Measurements from ENCODE around the gene CYB561. TPM values are rescaled to one million over a fixed set of nuclear protein-coding genes. Genes with fewer than 3 reads are reported as not detected.
A peak's percentile ranks its signal among the peaks of the same experiment; 100 is the strongest.

Gene CYB561
- total RNA-seq, 1 donor from 2014 or later = 49.9 TPM

DNA sequence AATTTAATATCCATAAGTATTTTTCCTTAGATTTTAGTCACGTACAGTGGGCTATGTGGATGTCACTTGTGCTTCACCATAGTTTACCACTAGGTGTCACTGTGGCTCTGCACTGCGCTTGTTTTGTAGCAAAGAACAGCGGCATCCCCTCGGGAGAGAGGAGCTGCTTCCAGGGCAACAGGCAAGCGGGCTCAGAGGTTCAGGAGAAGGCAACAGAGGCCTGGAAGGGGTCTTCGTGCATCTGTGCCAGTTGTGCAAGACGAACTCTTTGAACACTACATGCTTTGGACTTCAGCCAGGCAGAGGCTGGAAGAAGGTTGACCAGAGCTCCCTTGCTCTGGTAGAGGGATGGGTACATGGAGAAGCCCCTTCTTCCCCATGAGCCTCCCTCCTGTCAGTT lies 20.6 kb downstream of the CYB561 start:
- no peaks in the 10 kb centered on the region for H3K27me3 ChIP-seq (ENCODE audit: low read depth)
- TF ChIP-seq, protein P1, sequence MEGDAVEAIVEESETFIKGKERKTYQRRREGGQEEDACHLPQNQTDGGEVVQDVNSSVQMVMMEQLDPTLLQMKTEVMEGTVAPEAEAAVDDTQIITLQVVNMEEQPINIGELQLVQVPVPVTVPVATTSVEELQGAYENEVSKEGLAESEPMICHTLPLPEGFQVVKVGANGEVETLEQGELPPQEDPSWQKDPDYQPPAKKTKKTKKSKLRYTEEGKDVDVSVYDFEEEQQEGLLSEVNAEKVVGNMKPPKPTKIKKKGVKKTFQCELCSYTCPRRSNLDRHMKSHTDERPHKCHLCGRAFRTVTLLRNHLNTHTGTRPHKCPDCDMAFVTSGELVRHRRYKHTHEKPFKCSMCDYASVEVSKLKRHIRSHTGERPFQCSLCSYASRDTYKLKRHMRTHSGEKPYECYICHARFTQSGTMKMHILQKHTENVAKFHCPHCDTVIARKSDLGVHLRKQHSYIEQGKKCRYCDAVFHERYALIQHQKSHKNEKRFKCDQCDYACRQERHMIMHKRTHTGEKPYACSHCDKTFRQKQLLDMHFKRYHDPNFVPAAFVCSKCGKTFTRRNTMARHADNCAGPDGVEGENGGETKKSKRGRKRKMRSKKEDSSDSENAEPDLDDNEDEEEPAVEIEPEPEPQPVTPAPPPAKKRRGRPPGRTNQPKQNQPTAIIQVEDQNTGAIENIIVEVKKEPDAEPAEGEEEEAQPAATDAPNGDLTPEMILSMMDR (IDR thresholded peaks at IDR 0.05) = peak; percentile 95
- no peaks in the 10 kb centered on the region for H3K9me3 ChIP-seq
- H3K4me3 ChIP-seq = no peak overlapping the region
- H3K36me3 ChIP-seq = peaks cover 22% of the 10 kb centered on the region
- peak; percentile 87 to 88 for ATAC-seq
- peak; percentile 68 for DNase-seq
- H3K27ac ChIP-seq = no peak overlapping the region
- peaks cover 29% of the 10 kb centered on the region for H3K4me1 ChIP-seq
- intact Hi-C loops (cut with DNase I) = loop anchor here (10.0 kb wide), 1 partner anchor 189 kb away; no protein-coding TSS in a partner anchor

DNA sequence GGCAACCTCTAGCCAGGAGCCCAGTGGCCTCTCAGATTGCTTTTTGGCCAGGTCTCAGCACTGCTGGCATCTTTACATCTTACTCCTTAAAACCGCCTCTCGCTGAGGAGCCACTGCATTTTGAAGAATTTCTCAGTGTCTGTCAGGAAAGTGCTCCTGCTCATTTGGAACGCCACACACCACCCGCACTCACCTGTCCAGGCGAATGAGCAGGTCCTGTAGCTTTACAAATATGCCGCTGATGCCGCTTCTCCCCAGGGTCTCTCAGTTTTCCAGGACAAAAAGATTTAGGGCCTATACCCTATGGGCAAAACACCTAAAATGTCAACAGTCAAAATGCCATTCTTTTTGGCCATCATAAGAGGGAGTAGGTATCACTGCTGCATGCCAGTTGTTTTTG lies 22.1 kb downstream of the CYB561 start:
- Histone ChIP-seq H3K4me3 (no peak overlapping the region), H3K27ac (peak overlapping the region; percentile 63), H3K4me1 (peaks cover 29% of the 10 kb centered on the region), H3K9me3 (no peaks in the 10 kb centered on the region), H3K36me3 (peaks cover 35% of the 10 kb centered on the region), H3K27me3 (ENCODE audit: low read depth) (no peaks in the 10 kb centered on the region)
- DNase-seq (no peak), ATAC-seq (no peak)
- TF ChIP-seq, protein P1 (IDR thresholded peaks at IDR 0.05) = no peak
- intact Hi-C loops (cut with DNase I) = loop anchor here (10.0 kb wide), 1 partner anchor 191 kb away; no protein-coding TSS in a partner anchor

DNA sequence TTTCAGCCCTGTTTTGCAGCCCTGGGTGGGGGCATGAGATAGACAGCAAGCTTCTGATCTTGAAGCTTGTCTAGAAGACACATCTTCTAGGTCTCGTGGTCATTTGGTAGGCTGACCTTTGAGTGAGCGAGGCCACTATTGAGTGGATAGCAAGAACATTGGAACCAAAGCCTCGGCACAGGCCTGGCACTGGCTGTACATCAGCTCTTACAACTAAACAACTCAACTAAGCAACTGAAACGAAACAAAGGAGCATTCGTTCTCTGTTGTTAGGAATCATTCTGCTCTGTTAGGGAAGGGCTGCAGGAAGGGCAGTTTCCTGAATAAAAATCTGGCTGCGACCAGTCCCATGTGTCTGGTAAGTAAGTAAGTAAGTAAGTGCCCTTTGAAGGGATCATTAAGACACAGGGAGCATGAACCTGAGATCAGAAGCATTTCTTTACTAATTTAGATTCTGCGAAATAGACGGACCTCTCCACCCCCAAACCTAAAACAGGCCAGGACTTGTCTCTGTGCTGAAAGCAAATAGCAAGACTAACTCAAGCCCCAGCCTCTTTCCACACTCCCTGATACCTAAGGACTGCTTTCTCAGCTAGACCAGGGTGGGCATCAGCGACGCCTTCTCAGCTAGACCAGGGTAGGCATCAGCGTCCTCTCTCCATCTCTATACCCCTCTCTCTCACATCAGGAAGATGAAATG lies 22.7 kb downstream of the CYB561 start:
- Histone ChIP-seq H3K9me3 (no peaks in the 10 kb centered on the region), H3K4me3 (no peak overlapping the region), H3K27me3 (ENCODE audit: low read depth) (no peaks in the 10 kb centered on the region), H3K27ac (peak overlapping the region; percentile 63), H3K36me3 (peaks cover 41% of the 10 kb centered on the region), H3K4me1 (peaks cover 26% of the 10 kb centered on the region)
- TF ChIP-seq, protein P1 (IDR thresholded peaks at IDR 0.05) = no peak
- no peak for ATAC-seq
- intact Hi-C loops (cut with DNase I) = loop anchor here (10.0 kb wide), 1 partner anchor 191 kb away; no protein-coding TSS in a partner anchor
- no peak for DNase-seq

DNA sequence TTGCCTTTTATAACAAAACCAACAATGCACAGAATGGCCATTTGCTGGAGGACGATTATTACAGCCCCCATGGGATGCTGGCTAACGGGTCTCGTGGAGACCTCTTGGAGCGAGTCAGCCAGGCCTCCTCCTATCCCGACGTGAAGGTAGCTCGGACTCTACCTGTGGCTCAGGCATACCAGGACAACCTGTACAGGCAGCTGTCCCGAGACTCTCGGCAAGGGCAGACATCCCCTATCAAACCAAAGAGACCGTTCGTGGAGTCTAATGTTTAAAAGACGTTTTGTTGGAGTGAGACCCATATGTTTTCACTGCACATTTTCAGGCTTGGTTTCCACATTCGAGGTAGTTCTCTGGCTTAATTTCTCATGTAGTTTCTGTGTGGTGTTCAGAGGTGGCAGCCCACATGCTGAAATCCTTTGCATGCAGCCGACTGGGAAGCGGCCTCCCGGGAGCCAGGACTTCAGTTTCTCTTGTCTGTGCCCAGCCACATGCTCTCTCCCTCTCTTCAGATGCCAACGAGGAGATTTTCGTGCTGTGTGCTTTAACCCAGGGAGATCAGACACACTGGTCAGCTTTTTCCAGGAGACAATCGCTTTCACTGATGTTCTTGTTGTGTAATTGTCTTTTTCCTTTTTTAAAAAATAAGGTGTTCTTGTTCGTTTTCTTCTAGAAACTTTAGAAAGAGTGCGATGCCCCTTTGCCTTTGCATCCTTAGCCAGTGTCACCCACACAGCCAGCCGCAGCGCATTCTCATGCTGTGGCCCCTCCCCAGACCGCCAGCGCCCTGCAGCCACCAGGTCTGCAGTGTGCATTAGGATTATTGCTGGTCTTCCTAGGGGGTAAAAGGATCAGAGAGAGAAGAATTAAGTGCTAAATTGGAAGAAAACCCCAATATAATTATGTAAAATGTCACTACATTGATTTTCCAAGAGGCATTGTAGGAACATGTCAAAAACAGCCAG lies 24.1 kb downstream of the CYB561 start:
- ATAC-seq = no peak
- Histone ChIP-seq H3K36me3 (peaks cover 52% of the 10 kb centered on the region), H3K4me1 (peaks cover 11% of the 10 kb centered on the region), H3K27ac (no peak overlapping the region), H3K9me3 (no peaks in the 10 kb centered on the region), H3K27me3 (ENCODE audit: low read depth) (no peaks in the 10 kb centered on the region), H3K4me3 (no peak overlapping the region)
- intact Hi-C loops (cut with DNase I) = loop anchor here (10.0 kb wide), 1 partner anchor 193 kb away; no protein-coding TSS in a partner anchor
- no peak for DNase-seq
- TF ChIP-seq, protein P1 (IDR thresholded peaks at IDR 0.05) = no peak

DNA sequence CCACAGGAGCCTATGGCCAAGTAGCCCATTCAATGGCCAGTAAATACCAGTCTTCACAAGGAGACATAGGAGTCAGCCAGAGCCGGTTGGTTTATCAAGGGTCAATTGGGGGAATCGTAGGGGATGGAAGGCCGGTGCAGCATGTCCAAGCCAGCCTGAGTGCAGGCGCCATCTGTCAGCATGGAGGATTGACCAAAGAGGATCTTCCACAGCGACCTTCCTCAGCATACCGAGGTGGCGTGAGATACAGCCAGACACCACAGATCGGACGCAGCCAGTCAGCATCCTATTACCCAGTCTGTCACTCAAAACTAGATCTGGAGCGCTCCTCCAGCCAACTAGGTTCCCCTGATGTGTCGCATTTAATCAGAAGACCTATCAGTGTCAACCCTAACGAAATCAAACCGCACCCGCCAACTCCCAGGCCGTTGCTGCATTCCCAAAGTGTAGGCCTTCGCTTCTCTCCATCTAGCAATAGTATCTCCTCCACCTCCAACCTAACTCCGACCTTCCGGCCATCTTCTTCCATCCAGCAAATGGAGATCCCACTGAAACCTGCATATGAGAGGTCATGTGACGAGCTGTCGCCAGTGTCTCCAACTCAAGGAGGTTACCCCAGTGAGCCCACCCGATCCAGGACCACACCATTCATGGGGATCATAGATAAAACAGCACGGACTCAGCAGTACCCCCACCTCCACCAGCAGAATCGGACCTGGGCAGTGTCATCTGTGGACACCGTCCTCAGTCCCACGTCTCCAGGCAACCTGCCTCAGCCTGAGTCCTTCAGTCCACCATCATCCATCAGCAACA lies 25.0 kb downstream of the CYB561 start:
- H3K4me3 ChIP-seq = no peak overlapping the region
- no peaks in the 10 kb centered on the region for H3K9me3 ChIP-seq
- no peak for DNase-seq
- no peak overlapping the region for H3K27ac ChIP-seq
- ATAC-seq = no peak
- peaks cover 60% of the 10 kb centered on the region for H3K36me3 ChIP-seq
- TF ChIP-seq, protein P1 (IDR thresholded peaks at IDR 0.05) = no peak
- intact Hi-C loops (cut with DNase I) = loop anchor here (10.0 kb wide), 1 partner anchor 194 kb away; no protein-coding TSS in a partner anchor
- peaks cover 6% of the 10 kb centered on the region for H3K4me1 ChIP-seq
- no peaks in the 10 kb centered on the region for H3K27me3 ChIP-seq (ENCODE audit: low read depth)

All from lower lobe of right lung (tissue), 2 donors.